GM12891 (cell line): Measurements from ENCODE around the gene ZNF677.

Source experiments
- PAX5 ChIP-seq: IDR thresholded peaks from 2 replicates; pipeline ENCODE4 v1.6.1; 2011; ENCODE audit warnings: low read length, moderate library complexity, mild to moderate bottlenecking; ENCODE audit not compliant: insufficient read depth, severe bottlenecking
- POLR2A ChIP-seq: IDR thresholded peaks from 2 replicates; pipeline ENCODE4 v1.6.1; 2011; ENCODE audit warnings: low read depth, low read length, control low read depth
- POLR2AphosphoS5 ChIP-seq: IDR thresholded peaks from 2 replicates; pipeline ENCODE4 v1.6.1; 2011; ENCODE audit warnings: low read depth, low read length, control low read depth
- TAF1 ChIP-seq: IDR thresholded peaks from 2 replicates; pipeline ENCODE4 v1.6.1; 2011; ENCODE audit warnings: low read depth, low read length, control low read depth

GRCh38 chr19:53193535-53194222 lies 61.0 kb downstream of the ZNF677 start:
- TF ChIP-seq POLR2AphosphoS5 (no peak), POLR2A (no peak), TAF1 (no peak), PAX5 (no peak)
